Stimulated activated CD8-positive, alpha-beta memory T cell treated with anti-CD3 and anti-CD28 coated beads, Interleukin-4, amount 100 ng/mL, for 4 hours (primary cell): ENCODE results near the gene PCDH12.
A peak's percentile ranks its signal among the peaks of the same experiment; 100 is the strongest.

Experiments
- DNase-seq, 2 donors: peaks; one replicate each; pipeline ENCODE4 v3.0.0-alpha.2; 2020; ENCODE audit warnings: low read depth in 2 of 2, low spot score in 1 of 2

Gene PCDH12

DNA sequence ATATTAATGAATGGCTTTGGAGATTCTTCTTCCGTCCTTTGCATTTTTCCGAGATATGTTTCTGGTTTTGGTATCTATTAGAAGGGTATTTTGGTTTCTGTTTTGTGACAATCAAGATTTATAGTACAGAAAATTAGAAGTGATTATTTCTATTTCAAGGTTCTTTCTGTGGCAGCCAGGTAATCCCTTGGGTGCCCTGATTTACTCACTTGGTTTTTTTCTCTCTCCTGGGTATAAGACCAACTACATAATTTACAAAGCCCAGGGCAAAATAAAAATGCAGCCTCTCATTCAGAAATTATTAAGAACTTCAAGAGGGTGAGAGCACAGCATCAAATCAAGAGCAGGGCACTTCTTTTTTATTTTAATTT, 8.9 kb upstream of the PCDH12 start:
- DNase-seq = no peak

DNA sequence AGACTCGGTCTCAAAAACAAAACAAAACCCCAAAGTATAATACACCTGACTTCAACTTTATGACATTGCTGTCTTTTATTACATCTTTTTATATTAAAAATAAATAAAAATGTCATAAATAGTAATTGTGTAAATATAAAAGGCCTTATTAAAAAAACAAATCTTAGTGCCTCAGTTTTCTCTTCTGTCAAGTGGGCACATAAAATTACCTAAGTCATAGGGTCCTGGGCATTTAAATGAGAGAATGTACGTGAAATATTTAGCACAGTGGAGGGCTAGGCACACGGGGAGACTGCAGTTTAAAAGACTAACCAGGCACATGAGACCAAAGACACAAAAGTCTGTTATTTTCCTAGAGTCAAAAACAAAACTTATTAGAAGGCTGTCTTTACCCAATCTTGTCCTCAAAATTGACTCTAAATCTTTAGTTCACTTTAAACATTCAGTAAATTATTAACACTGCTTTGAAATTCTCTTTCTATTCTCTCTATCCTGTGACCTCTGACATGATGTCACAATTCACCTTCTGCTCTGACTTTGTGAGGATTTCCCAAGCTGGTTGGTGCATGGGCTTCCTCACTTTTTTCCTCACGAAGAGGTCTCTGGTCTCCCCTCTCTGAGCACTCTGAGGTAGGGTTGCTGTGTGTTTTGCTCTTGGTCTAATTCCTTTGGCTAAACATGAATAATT, 8.4 kb upstream of the PCDH12 start:
- no peak for DNase-seq

DNA sequence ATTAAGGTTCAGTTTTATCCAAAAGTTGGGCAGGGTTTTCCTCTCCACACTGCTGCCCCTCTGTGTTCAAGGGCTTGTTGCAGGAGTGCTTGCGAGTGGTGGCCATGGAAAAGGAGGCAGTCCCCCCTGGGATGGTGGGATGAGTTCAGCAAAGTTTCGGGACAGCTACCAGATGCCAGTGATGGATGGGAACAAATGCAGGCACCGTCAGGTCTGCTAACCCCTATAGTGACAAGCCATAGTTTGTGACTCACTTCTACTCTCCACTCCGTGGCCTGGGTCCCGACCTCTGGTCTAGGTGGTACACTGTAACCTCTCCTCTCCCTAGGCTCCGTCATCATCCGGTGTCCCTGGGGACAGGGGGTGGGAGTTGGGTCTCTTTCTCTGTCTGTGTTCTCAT, 7.1 kb upstream of the PCDH12 start:
- no peak for DNase-seq

DNA sequence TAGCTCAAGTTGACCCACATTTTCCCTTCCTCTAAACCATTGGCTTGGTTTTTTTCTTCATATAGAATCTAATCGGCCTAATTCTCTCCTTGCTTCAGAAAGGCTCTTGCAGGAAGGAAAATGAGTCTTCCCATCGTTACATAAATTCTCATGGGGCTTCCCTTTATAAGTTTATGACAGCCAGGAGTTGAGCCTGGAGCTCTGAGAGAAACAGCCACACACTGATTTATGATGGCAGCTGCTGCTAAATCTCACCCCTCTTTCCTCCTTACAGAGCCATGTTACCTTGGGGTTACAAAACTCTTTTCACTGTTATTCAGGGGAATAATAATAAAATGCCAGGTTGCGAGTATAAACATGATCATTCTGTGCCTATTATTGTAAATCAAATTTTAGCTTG, 5.7 kb upstream of the PCDH12 start:
- no peak for DNase-seq

DNA sequence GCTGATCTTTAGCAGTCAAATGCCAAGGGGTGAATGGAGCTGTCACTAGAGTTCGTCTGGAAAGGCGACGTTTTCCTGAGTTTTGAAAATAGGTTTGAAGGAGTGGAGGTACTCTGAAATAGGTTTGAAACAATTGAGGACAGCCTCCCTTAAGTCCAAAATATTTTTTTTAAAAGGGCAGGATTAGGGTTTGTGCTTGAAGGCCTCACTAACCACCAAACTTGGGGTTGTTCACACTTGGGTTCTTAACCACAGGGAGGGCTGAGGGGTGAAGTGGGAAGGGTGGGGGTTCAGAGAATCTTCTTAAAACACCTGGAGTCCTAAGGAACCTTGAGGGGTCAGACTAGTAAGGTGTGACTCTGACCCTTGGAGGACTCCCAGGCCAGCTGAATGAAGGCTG, 3.5 kb upstream of the PCDH12 start:
- no peak for DNase-seq

DNA sequence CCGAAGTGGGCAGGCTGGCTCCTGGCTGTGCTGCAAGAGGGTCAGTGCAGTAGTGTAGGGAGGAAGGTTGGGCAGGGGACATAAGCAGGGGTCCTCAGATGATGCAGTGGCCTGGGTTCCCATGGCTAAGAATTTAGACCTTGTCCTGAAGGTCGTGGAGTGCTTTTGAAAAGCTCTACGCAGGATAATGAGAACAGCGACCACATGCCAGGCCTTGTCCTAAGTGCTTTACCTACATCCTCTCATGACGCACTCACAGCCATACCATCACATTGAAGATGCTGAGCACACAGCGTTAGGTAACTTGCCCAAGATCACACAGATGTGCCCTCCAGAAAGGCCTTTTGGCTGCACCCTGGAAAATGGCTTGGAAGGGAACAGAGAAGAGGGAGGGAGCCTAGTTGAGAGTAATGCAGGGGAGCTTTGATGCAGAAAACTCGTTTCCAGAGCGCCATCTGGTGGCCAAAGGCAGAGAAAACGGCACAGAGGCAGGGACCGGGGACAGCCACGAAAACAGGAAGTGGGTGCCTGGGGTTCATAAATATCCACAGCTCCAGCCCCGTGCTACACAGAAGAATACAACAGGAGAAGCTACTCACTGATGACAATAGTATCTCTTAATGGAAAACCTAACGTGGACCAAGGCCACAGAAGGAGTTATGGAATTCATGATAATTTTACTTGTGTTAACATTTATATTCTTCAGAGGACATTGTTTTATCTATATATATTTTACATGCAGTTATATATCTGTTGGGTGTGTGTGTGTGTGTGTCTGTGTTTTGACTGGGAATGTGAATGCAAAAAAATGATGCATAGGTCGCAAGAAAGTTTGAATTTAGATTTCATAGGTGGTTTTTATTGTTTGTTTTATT, 2.7 kb upstream of the PCDH12 start:
- DNase-seq = peak; percentile 70 to 90

DNA sequence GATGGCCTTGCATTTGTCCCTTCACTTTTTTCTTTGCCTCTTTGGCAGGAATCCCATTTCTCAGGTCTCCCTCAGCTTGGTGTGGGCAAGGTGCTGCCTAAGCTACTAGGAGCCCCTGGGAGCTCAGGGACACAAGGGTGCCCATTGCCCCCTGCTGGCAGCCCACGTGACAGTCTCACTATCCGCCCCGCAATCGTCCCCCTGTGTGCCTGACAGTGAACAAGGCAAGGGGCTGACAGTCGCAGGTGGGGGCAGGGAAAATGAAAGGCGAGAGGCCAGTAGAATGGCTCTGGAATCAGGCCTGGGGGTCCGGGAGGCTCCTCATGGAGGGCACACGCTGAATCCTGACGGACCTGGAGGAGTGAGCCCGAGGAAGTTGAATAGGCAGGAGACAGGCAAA, 2.0 kb upstream of the PCDH12 start:
- no peak for DNase-seq

DNA sequence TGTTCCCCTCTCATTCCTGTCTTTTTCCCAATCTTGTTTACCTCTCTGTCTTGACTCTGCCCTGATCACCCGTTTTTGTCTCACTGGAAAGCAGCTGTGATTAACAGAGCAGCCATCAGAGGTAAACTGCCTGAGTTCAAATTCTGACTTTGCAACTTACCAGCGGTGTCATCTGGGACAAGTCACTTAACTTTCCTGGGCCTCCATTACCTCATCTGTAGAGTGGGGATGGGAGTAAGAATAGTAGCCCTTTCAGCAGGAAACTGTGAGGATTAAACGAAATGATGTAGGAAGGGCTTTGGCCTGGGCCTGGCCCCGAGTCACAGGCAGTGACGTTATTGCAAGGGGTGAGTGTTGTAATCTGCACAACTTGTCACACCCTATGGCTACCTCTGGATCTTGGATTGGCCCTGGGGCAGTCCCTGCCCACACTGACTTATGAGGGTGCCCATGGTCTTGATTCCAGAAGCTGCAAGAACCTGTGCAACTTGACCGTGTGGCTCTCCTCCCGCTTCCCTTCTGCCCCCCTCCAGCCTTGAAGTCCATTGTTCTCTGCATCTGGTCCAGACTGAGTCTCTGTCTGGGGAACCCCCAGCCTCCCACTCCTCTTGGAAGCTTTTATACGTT, 657 bp upstream of the PCDH12 start:
- no peak for DNase-seq

DNA sequence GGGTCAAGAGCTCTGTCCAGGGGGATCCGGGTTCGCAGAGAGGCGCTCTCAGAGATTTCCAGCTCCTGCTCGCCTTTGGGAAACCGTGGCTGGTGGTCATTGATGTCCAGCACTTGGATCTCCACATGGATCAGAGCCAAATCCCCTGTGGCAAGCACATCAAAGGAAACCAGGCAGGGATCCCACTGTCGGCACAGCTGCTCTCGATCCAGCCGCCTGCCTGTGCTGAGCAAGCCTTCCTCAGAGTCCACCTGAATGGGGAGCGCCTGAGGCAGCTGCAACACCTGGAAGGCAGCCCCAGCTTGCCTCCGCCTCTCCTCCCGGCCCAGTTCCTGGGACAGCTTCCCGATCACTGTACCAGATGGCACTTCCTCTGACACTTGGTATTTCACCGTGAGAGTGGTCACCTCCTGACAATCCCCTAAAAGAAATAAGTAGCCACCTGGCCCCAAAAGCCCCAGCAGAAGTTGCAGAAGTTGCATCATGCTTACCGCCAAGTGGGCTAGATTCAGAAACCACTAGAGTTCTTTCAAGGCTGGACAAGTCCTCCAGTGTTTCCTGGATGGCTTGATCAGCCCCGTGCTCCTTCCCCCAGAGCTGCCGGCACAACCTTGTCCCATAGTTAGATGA, 520 bp downstream of the PCDH12 start:
- no peak for DNase-seq

DNA sequence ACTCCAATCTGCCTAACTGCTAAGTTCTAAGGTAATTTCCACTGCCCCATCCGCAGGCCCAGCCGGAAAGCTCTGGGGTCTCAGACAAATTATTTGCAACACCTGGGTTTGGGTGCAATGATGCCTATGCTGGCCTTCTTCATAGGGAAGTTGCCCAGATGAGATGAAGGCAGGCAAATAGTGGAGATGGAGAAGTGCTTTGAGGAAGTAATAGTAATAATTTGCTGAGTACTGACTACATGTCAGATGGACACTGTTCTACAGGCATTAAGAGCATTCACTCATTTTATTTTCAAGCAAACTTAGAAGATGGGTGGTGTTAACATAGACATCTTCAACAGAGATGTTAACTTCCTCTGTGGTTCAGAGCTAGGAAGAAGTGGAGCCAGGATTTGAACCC, 3.8 kb downstream of the PCDH12 start:
- DNase-seq = no peak

DNA sequence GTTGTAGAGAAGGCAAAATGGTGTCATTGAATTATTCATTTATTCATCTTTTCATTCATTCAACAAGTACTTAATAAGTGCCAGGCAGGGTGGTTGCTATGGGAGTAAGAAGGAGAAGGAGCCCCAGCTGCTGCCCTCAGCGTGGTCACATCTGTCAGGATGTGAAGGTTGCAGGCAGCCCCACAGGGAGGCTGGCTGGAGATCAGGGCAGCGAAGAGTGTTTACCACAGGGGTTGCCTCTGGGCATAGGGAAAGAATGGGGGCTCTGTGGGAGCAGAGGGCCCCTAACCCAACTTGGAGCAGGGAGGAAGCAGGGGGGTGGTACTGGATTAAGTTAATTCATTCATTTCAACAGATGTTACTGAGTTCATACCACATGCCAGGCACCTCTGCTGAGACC, 6.0 kb downstream of the PCDH12 start:
- DNase-seq = no peak

DNA sequence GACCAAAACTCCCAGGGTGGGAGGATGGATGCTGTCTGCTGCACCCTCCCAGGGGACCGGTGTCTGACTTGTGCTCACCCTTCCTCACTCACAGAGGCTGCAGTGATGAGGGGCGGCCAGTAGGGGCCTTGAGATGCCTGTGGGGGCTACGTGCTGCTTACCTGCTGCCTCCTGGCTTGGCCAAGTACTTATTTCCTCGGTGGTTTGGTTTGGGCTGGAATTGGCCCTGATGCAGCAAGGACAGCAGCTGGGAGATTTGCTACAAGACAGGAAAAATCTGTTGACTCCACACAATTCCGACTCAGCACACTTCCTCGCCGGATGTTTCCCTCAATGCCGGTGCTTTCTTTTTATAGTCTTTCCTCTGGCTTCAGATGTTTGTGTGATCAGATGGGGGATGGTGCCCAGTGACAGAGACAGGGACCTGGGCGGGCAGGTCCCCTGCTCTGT, 6.6 kb downstream of the PCDH12 start:
- no peak for DNase-seq

DNA sequence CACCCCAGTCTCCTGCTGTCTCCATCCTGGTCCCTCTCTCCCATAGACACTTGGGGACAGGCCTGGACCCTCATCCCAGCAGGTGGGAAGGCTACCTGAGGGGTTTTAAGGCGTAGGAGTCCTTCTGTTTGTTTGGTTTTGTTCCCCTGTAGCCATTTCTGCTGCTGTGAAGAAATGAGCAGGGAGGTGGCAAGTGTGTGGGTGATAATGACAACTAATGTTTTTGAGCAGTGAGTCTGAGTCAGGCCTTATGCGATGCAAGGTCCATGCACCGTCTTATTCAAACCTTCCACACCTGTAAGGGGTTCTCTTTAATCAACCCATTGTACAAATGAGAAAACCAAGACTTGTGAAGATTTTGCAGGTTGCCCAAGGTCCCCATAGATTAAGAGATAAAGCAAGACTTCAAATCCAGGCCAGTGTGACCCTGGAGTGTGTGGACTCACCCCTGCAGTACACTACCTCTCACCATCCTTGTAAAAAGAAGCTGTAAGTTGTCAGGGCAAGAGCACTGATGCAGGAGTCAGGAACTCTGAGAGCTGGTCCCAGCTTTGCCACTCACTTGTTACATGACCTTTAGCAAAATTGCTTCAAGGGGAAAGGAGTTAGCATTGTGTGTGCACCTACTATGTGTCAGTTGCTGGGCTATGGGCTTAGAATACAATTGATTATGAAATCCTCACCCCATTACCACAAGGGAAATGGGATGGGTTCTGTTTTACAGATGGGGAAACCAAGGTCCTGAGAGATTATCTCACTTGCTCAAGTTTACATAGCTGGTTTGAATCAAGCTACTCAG, 7.6 kb downstream of the PCDH12 start:
- DNase-seq = no peak

DNA sequence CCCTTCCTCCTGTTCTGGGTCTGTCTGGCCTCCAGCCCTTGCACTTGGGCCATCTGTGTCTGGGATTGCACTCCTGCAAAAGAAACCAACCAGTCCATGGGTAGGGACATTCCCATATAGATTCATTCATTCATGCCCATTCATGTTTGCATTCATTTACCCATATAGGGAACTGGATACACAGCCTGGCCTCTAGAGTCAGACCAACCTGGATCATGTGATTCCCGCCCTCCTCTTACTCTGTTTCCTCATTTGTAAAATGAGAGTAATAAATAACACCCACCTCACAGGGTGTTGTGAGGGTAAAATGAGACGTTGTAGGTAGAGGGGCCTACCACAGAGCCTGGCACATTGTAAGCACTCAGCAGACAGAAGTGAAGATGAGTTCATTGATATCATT, 8.5 kb downstream of the PCDH12 start:
- no peak for DNase-seq

DNA sequence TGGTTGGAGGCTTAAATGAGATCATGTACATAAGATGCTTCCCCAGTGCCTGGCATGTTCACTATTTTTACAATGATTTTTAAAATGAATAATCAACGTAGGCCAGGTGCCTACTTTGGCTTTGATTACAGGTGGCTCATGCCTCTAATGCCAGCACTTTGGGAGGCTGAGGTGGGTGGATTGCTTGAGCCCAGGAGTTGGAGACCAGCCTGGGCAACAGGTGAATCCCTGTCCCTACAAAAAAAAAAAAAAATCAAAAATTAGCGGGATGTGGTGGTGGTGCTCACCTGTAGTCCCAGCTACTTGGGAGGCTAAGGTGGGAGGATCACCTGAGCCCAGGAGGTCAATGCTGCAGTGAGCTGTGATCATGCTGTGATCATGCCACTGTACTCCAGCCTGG, 9.2 kb downstream of the PCDH12 start:
- DNase-seq = no peak

DNA sequence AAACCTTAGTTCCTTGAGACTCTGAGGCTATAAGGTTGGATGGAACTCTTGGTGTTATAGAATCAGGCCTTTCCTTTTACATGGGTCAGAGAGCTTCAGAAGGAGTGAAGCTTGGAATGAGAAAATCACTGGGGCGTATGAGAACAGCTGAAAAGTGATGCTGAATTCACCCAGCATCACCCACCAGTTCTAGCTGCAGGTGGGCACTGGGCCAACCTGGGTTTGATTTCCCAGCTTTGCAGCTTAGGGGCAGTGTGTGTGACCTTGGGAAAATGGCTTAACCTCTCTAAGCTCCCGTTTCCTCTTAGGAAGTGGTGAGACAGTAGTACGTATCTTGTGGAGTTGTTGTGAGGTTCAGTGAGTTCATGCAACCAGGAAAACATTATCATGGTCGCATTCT, 10.7 kb downstream of the PCDH12 start:
- DNase-seq = no peak

DNA sequence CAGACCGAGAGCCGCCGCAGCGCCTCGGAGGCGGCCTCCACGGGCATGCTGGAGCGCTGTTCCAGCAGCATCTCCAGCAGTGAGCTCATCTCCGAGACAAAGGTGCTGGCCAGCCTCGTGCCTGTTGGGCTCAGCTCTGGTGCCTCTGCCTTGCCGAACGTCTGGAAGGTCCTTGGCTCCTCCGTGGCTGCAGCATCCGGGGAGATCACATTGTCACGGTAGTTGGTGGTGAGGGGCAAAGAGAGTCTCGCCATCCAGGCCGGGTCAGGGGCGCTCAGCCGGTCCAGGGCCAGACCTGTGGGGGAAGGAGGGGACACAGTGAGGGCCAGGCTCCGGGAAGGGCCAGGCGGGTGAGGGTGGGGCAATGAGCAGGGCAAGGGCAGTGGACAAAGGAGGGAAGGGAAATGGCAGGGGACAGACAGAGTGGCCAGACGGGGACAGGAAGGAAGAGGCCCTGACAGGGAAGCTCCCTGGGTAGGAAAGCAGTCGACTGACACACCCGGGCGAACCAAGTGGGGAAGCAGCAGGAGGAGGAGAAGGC, 12.4 kb downstream of the PCDH12 start:
- DNase-seq = no peak

DNA sequence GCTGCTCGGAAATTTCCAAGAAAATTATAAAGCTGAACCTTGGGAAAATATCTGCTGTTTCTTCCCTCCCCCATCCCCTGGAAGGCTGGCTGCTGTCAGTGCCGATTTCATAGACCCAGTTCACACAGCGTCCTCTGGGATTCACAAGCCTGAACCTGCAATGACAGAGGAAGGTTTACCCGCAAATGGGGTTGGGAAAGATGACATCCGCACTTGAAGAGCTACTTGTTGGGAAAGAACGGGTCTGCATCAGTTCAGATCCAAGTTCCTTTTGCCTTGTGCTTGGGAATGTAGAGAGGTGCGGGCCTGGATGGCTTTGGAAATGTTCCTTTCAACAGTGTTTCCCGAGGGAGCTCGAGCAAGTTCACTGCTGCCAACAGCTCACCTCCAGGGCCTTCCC, 13.9 kb downstream of the PCDH12 start:
- DNase-seq = no peak

DNA sequence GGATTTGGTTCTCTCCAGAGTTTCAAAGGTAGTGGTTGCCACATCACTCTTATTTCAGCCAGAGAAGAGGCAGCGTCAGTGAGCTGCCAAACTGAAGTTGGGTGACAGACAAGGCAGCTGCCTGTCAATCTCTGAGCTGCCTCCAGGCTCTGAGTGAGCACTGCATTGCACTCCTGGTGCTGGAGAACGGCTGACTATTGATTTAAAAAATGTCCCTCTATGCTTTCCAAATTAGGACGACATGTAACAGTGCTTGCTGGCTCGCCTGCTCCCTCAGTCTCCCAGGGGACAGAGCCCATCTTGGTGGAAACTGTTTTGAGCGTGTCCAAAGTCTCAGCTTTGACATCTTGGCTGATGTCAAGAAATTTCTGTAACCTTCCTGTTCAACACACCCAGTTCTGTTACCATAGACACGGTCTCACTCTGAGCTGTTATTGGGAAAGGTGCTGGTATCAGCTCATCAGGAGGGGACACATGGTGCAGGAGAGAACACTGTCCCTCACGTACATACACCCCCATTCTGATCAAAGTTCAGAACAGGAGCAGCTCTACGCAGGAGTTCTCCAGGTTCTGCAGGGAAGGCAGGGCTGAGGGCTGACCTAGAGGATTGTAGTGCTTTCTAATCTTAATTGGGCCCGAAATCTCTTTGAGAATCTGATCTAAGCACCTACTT, 15.7 kb downstream of the PCDH12 start:
- no peak for DNase-seq

DNA sequence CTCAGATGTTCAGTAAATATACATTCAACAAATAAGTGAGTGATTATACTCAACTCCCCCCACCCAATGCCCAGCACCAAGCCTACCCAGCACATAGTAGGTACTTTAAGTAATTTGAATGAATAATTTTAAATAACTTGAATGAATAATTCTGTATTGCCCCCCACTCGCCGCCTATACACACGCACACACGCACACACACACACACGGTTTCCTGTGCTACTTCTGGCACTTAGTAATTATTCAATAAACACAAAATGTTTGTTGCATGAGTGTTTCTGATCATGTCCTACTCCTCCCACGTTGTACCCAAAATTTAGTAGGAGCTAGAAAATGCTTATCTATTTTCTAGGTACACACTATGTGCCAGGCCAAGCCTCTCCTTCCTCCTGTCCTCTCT, 16.2 kb downstream of the PCDH12 start:
- DNase-seq = no peak
